HEK293 (cell line): Measurements from ENCODE around the gene C9orf153.

Source experiments
- ZBTB20 ChIP-seq: fragments of 450-650 bp; formaldehyde crosslinking; IDR thresholded peaks from 2 replicates; pipeline ENCODE4 v1.5.1; 2016; ENCODE audit warnings: missing biosample characterization, missing genetic modification characterization
- ZNF184 ChIP-seq: fragments of 450-650 bp; IDR thresholded peaks from 2 replicates; pipeline ENCODE4 v1.5.1; 2018; ENCODE audit warnings: missing biosample characterization, mild to moderate bottlenecking, missing genetic modification characterization
- TF ChIP-seq, protein P1 (sequence below): fragments of 450-650 bp; formaldehyde crosslinking; IDR thresholded peaks from 2 replicates; pipeline ENCODE4 v1.5.1; 2016; ENCODE audit warnings: missing biosample characterization, missing genetic modification characterization

DNA sequence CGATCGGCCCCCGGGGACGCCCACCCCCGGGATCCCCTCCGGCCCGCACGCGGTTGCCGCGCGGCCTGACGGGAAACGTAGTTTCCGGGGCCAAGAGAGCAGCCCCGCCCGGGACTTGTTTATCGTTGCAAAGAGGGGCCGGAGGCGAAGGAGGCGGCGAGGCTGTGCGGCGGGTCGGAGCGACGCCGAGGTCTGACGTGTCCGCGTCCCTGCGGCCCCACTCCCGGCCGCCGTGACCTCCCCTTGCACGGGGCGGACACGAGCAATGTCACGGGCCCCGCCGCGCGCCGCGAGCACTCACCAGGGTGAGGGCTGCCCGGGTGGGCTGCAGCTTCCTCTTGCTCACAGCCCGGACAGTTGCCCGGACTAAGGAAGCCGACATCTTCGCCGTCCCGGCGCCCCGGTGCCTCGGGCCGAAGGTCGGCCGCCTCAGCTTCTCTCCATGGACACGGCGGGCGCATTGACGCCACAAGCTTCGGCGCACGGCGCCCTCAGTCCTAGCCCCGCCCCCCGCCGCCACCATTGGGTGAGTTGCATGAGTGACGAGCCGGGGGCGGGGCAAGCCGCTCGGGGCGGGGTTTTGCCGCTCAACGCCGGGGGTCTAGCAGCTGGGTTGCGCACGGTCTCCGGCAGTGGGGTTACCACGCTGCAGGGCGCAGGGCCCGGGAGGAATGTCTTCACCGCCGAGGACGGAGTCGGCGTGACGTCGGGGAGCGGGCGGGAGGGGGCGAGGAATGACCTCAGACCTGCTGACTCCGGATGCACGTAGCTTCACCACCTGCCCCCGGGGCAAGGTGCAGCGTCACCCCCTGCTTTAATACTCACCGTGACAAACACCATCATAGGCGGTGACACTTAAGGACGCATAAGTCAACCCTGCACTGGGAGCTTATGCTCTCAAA is 22.9 kb upstream of the C9orf153 start, which contains the start of gene ISCA1:
- peak; percentile 89 for TF ChIP-seq ZBTB20
- TF ChIP-seq, protein P1, sequence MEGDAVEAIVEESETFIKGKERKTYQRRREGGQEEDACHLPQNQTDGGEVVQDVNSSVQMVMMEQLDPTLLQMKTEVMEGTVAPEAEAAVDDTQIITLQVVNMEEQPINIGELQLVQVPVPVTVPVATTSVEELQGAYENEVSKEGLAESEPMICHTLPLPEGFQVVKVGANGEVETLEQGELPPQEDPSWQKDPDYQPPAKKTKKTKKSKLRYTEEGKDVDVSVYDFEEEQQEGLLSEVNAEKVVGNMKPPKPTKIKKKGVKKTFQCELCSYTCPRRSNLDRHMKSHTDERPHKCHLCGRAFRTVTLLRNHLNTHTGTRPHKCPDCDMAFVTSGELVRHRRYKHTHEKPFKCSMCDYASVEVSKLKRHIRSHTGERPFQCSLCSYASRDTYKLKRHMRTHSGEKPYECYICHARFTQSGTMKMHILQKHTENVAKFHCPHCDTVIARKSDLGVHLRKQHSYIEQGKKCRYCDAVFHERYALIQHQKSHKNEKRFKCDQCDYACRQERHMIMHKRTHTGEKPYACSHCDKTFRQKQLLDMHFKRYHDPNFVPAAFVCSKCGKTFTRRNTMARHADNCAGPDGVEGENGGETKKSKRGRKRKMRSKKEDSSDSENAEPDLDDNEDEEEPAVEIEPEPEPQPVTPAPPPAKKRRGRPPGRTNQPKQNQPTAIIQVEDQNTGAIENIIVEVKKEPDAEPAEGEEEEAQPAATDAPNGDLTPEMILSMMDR (tag by site-specific recombination), result no peak; the same call in 1 of the 2 replicates
- TF ChIP-seq ZNF184 (tag by site-specific recombination), result peak; percentile 76; the same call in 1 of the 2 replicates
